ENCODE results near the gene ATXN1.

The ATXN1 gene

DNA sequence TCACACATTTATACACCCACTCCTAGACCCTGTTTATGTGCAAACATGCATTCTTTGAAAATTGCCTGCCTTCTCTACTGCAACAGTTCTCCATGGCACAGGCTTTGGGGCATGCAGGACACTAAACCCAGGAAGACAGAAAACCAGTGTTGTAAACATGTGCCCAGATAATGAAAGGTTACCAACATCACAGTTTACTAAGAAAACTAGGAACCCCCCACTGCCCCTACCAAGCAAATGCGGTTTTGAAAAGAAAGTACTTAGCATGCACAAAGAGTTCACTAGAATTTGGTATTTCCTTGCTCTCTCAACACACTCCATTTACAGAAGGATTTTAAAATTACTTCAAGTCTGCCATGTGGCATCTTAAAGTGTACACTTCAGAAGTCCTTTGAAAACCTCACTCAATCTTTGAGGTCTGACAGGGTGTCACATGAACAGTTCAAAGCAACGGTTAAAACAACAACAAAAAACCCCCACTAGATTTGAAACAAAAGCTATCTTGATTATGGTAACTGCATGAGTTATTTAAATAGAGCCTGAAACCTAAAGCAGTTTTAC, 277.9 kb downstream of the ATXN1 start:
- H3K27me3 ChIP-seq (replicated peaks): no peaks in the 10 kb centered on the region
- TF ChIP-seq CTCF (IDR thresholded peaks at IDR 0.05; ENCODE audit: low read depth, low read length, missing control alignments): no peak
- H3K4me3 ChIP-seq (ENCODE audit: low read depth, low read length): no peak overlapping the region
- DNase-seq: no peak
- no peaks in the 10 kb centered on the region for H3K36me3 ChIP-seq (replicated peaks)
- in situ Hi-C loops (cut with HindIII; ENCODE audit: low pct_ligation_motif_present, low sequenced_read_pairs): no loop called here
- no peak overlapping the region for H3K27ac ChIP-seq

DNA sequence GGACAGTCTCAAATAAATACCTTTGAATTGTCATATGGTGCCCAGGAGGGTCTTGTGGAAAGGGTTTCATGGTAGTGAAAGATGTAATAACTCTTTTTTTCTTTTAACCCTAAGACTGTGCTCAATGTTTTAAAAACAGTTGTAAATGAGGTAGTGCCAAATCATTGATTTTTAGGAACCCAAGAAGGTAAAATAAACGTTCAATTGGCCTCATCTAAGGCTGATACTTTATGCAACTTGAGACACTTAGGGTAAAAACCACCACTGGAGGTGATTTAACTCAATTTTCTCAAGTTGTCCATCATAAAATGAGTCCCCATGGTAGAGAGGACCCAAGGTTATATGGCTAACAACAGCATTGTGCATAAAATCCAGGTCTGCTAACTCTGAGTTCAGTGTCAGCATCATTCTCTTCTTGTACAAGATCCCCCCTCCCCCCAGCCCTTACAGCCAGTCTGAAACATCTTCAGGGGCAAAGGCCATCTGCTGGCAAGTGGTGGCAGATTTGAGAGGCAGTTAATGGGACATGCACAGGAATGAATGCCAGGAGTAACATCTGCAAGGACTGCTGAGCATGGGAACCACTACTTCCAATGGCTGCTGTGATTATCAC, 278.5 kb downstream of the ATXN1 start:
- no peak overlapping the region for H3K4me3 ChIP-seq (ENCODE audit: low read depth, low read length)
- no peaks in the 10 kb centered on the region for H3K27me3 ChIP-seq (replicated peaks)
- in situ Hi-C loops (cut with HindIII; ENCODE audit: low pct_ligation_motif_present, low sequenced_read_pairs): no loop called here
- no peak overlapping the region for H3K27ac ChIP-seq
- no peak for DNase-seq
- H3K36me3 ChIP-seq (replicated peaks): no peaks in the 10 kb centered on the region
- TF ChIP-seq CTCF (IDR thresholded peaks at IDR 0.05; ENCODE audit: low read depth, low read length, missing control alignments): no peak

DNA sequence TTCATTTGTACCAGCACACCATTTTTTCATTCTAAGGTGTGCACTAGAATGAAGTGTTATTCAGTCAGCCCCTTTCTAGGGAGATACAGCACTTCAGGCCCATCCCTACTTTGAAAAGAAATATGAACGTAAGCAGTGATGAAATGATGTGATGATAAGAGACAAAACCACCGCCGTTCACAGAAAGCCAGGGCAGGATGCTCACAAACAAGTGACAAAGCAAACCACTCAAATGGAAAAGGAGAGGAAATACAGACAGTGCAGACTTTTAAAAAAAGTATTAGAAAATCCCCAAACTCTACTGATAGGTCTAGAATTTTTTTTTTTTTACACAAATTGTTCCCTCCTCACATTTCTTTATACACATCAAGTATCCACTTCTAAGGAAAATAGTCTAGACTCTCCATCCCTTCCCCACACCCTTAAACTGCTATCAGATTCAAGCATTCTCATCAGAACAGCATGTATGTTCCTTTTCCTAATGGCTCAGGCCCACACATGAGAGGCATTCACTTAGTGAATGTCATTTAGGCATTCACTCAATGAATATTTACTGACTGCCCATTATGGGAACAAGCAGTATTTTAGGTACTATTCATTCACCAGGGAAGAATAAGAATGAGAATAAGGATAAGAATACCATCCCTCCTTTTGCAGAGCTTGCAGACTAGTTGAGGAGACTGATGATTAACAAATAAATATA, 279.4 kb downstream of the ATXN1 start:
- no peak overlapping the region for H3K4me3 ChIP-seq (ENCODE audit: low read depth, low read length)
- H3K27me3 ChIP-seq (replicated peaks): no peaks in the 10 kb centered on the region
- no peaks in the 10 kb centered on the region for H3K36me3 ChIP-seq (replicated peaks)
- in situ Hi-C loops (cut with HindIII; ENCODE audit: low pct_ligation_motif_present, low sequenced_read_pairs): no loop called here
- DNase-seq: no peak
- no peak for TF ChIP-seq CTCF (IDR thresholded peaks at IDR 0.05; ENCODE audit: low read depth, low read length, missing control alignments)
- no peak overlapping the region for H3K27ac ChIP-seq

- DNase-seq: no peak
- in situ Hi-C loops (cut with HindIII; ENCODE audit: low pct_ligation_motif_present, low sequenced_read_pairs): no loop called here
- H3K27ac ChIP-seq: no peak overlapping the region
Observed at GRCh38 chr6:16480763-16481560, 280.3 kb downstream of the ATXN1 start.

More at GRCh38 chr6:16480763-16481560, 280.3 kb downstream of the ATXN1 start:
- no peak for TF ChIP-seq CTCF (IDR thresholded peaks at IDR 0.05; ENCODE audit: low read depth, low read length, missing control alignments)
- no peaks in the 10 kb centered on the region for H3K36me3 ChIP-seq (replicated peaks)
- H3K27me3 ChIP-seq (replicated peaks): no peaks in the 10 kb centered on the region
- H3K4me3 ChIP-seq (ENCODE audit: low read depth, low read length): no peak overlapping the region

Data from brain microvascular endothelial cell (primary cell).